ENCODE data around the gene TMEM150B. TPM values are rescaled to one million over a fixed set of nuclear protein-coding genes. Genes with fewer than 3 reads are reported as not detected.

Gene TMEM150B
- 0.62 TPM in 1 of 2 replicates, not detected in the other for total RNA-seq (ENCODE audit: low replicate concordance)

DNA sequence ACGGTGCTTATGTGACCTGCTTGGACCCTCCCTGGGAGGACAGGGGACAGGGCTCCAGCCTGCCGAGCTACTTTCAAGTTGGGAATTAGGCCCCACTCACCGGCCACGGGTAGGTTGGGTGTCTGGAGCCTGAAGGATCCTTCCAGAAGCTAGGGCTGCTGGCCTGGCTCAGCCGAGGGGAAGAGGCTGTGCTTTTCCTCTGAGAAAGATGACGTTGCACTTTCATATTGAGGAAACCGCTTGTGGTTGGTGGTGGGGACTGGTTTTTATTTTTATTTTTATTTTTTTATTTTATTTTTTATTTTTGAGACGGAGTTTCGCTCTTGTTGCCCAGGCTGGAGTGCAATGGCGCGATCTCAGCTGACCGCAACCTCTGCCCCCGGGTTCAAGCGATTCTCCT, at the start of gene TMEM150B:
Gene TMEM150B (minus strand): TSS at position 170 of the 400 bp plus-strand sequence. CDS start 4,305 bp downstream, outside the sequence.
- H3K4me3 Mint-ChIP-seq, result no peak within 1 kb of the TSS
- no peaks in the 10 kb centered on the region for H3K4me1 ChIP-seq
- no peak within 1 kb of the TSS for H3K9ac ChIP-seq
- no peaks in the 10 kb centered on the region for H3K79me2 ChIP-seq (ENCODE audit: low read depth)
- H3K9me3 ChIP-seq (ENCODE audit: low read depth), result no peaks in the 10 kb centered on the region
- no peak within 1 kb of the TSS for H3K4me2 ChIP-seq
- TF ChIP-seq, protein P1, sequence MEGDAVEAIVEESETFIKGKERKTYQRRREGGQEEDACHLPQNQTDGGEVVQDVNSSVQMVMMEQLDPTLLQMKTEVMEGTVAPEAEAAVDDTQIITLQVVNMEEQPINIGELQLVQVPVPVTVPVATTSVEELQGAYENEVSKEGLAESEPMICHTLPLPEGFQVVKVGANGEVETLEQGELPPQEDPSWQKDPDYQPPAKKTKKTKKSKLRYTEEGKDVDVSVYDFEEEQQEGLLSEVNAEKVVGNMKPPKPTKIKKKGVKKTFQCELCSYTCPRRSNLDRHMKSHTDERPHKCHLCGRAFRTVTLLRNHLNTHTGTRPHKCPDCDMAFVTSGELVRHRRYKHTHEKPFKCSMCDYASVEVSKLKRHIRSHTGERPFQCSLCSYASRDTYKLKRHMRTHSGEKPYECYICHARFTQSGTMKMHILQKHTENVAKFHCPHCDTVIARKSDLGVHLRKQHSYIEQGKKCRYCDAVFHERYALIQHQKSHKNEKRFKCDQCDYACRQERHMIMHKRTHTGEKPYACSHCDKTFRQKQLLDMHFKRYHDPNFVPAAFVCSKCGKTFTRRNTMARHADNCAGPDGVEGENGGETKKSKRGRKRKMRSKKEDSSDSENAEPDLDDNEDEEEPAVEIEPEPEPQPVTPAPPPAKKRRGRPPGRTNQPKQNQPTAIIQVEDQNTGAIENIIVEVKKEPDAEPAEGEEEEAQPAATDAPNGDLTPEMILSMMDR (IDR thresholded peaks at IDR 0.05), result no peak
- TF ChIP-seq EZH2 (IDR thresholded peaks at IDR 0.05) (no peak), EZH2phosphoT487 (IDR thresholded peaks at IDR 0.05) (no peak)
- no peaks in the 10 kb centered on the region for H4K20me1 ChIP-seq (ENCODE audit: low read depth)
- H3K27me3 Mint-ChIP-seq (ENCODE audit: insufficient read depth, low read depth), result peaks cover 4% of the 10 kb centered on the region
- no peak within 1 kb of the TSS for H2AFZ ChIP-seq (replicated peaks)
- H3K4me1 Mint-ChIP-seq, result peaks cover 3% of the 10 kb centered on the region
- peak within 1 kb of the TSS; percentile 54 for H3K27ac Mint-ChIP-seq
- H3K27me3 ChIP-seq, result no peaks in the 10 kb centered on the region
- H3F3A ChIP-seq (ENCODE audit: low read depth), result no peaks in the 10 kb centered on the region
- H3K27ac ChIP-seq, result no peak within 1 kb of the TSS
- no peaks in the 10 kb centered on the region for H3K36me3 Mint-ChIP-seq
- peaks cover 2% of the 10 kb centered on the region for H3K9me3 Mint-ChIP-seq
- H3K36me3 ChIP-seq, result no peaks in the 10 kb centered on the region
- H3K4me3 ChIP-seq, result no peak within 1 kb of the TSS
- DNase-seq (ENCODE audit: low spot score), result no peak

- DNase-seq (ENCODE audit: low spot score), result peak; percentile 60
- no peaks in the 10 kb centered on the region for H3K9me3 Mint-ChIP-seq
- Histone ChIP-seq H3K9ac (no peak overlapping the region), H3K27me3 (peaks cover 86% of the 10 kb centered on the region), H3K4me2 (peak overlapping the region; percentile 54), H3K4me3 (no peak overlapping the region), H3K27ac (no peak overlapping the region), H3K79me2 (ENCODE audit: low read depth) (no peaks in the 10 kb centered on the region), H4K20me1 (ENCODE audit: low read depth) (no peaks in the 10 kb centered on the region), H3K4me1 (peaks cover 42% of the 10 kb centered on the region), H3F3A (ENCODE audit: low read depth) (peaks cover 30% of the 10 kb centered on the region), H3K36me3 (no peaks in the 10 kb centered on the region), H3K9me3 (ENCODE audit: low read depth) (no peaks in the 10 kb centered on the region), H2AFZ (replicated peaks) (no peak overlapping the region)
- TF ChIP-seq EZH2phosphoT487 (IDR thresholded peaks at IDR 0.05) (no peak), EZH2 (IDR thresholded peaks at IDR 0.05) (no peak)
- TF ChIP-seq, protein P1 (IDR thresholded peaks at IDR 0.05), result no peak
- no peaks in the 10 kb centered on the region for H3K36me3 Mint-ChIP-seq
- peaks cover 31% of the 10 kb centered on the region for H3K4me1 Mint-ChIP-seq
- H3K4me3 Mint-ChIP-seq, result peak overlapping the region; percentile 40
- H3K27ac Mint-ChIP-seq, result peak overlapping the region; percentile 57
- H3K27me3 Mint-ChIP-seq (ENCODE audit: insufficient read depth, low read depth), result peaks cover 33% of the 10 kb centered on the region
These were observed 49.0 kb upstream of the TMEM150B start for GRCh38 chr19:55373993-55374757.

DNA sequence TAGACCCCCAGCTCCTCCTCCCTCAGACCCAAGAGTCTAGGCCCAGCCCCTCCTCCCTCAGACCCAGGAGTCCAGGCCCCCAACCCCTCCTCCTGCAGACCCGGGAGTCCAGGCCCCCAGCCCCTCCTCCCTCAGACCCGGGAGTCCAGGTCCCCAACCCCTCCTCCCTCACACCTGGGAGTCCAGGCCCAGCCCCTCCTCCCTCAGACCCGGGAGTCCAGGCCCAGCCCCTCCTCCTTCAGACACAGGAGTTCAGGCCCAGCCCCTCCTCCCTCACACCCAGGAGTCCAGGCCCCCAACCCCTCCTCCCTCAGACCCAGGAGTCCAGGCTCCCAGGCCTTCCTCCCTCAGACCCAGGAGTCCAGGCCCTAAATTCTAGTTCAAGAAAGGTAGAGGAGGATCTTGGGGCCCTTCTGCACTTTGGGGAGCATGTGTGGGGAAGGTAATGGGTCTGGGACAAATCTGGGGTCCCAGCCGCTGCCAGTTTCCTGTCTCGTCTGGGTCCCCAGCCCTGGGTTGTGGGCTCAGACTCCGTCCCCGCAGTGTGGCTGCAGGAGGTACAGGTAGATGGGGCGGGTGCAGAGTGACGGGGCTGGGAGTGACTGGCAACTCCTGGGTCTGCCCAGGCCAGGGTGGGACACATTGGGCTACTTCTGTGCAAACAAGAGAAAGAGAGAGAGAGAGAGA, 48.3 kb upstream of the TMEM150B start:
- Mint-ChIP-seq H3K36me3 (no peaks in the 10 kb centered on the region), H3K27ac (peak overlapping the region; percentile 57), H3K4me3 (peak overlapping the region; percentile 40), H3K27me3 (ENCODE audit: insufficient read depth, low read depth) (peaks cover 33% of the 10 kb centered on the region), H3K4me1 (peaks cover 27% of the 10 kb centered on the region), H3K9me3 (no peaks in the 10 kb centered on the region)
- Histone ChIP-seq H2AFZ (replicated peaks) (no peak overlapping the region), H3K9ac (no peak overlapping the region), H3K27ac (no peak overlapping the region), H3K4me3 (no peak overlapping the region), H3K4me2 (peak overlapping the region; percentile 54), H3K79me2 (ENCODE audit: low read depth) (no peaks in the 10 kb centered on the region), H3K27me3 (peaks cover 88% of the 10 kb centered on the region), H3K36me3 (no peaks in the 10 kb centered on the region), H4K20me1 (ENCODE audit: low read depth) (no peaks in the 10 kb centered on the region), H3F3A (ENCODE audit: low read depth) (peaks cover 34% of the 10 kb centered on the region), H3K4me1 (peaks cover 37% of the 10 kb centered on the region), H3K9me3 (ENCODE audit: low read depth) (no peaks in the 10 kb centered on the region)
- no peak for DNase-seq (ENCODE audit: low spot score)
- TF ChIP-seq EZH2phosphoT487 (IDR thresholded peaks at IDR 0.05) (no peak), EZH2 (IDR thresholded peaks at IDR 0.05) (no peak)
- TF ChIP-seq, protein P1 (IDR thresholded peaks at IDR 0.05), result no peak
